Smooth muscle cell (in vitro differentiated cells): ENCODE measurements around the gene C1QTNF5. TPM values are rescaled to one million over a fixed set of nuclear protein-coding genes. Genes with fewer than 3 reads are reported as not detected.
A peak's percentile ranks its signal among the peaks of the same experiment; 100 is the strongest.

Source experiments
- DNase-seq: peaks from one replicate; lab custom pipeline; 2025; ENCODE audit not compliant: unreplicated experiment; lab: John Stamatoyannopoulos, UW
- H2AFZ ChIP-seq: fragments of 200-600 bp; sonication (generic); 2 replicates; pipeline ENCODE4 v1.6.0; 2016; ENCODE audit warnings: antibody characterized with exemption, low read depth, mild to moderate bottlenecking
- H3F3A ChIP-seq: fragments of 200-600 bp; sonication (generic); 2 replicates; pipeline ENCODE4 v1.6.0; 2017; ENCODE audit warnings: antibody characterized with exemption, low read depth
- H3K27ac ChIP-seq: fragments of 200-600 bp; sonication (generic); 2 replicates; pipeline ENCODE4 v1.5.1; 2016; ENCODE audit warnings: low read depth, mild to moderate bottlenecking
- H3K27me3 ChIP-seq: fragments of 200-600 bp; sonication (generic); 2 replicates; pipeline ENCODE4 v1.6.1; 2016; ENCODE audit warnings: low read depth, mild to moderate bottlenecking
- H3K36me3 ChIP-seq: fragments of 200-600 bp; sonication (generic); 2 replicates; pipeline ENCODE4 v1.5.1; 2016; ENCODE audit warnings: low read depth
- H3K4me1 ChIP-seq: fragments of 200-600 bp; sonication (generic); 2 replicates; pipeline ENCODE4 v1.5.1; 2016; ENCODE audit warnings: low read depth
- H3K4me2 ChIP-seq: fragments of 200-600 bp; sonication (generic); 2 replicates; pipeline ENCODE4 v1.6.0; 2016; ENCODE audit warnings: mild to moderate bottlenecking
- H3K4me3 ChIP-seq: fragments of 200-600 bp; sonication (generic); 2 replicates; pipeline ENCODE4 v1.5.1; 2016; ENCODE audit warnings: mild to moderate bottlenecking
- H3K79me2 ChIP-seq: fragments of 200-600 bp; sonication (generic); 2 replicates; pipeline ENCODE4 v1.6.0; 2016; ENCODE audit warnings: low read depth, mild to moderate bottlenecking
- H3K9ac ChIP-seq: fragments of 200-600 bp; sonication (generic); 2 replicates; pipeline ENCODE4 v1.6.0; 2016; ENCODE audit warnings: low read depth
- H3K9me3 ChIP-seq: fragments of 200-600 bp; sonication (generic); replicated peaks from 2 replicates; pipeline ENCODE4 v1.5.1; 2016; ENCODE audit warnings: low read depth
- H4K20me1 ChIP-seq: fragments of 200-600 bp; sonication (generic); 2 replicates; pipeline ENCODE4 v1.6.0; 2016; ENCODE audit warnings: low read depth
- CTCF ChIP-seq: fragments of 200-600 bp; sonication (generic); IDR thresholded peaks from 2 replicates; pipeline ENCODE4 v1.5.1; 2017; ENCODE audit warnings: borderline replicate concordance, mild to moderate bottlenecking, antibody characterized with exemption; ENCODE audit not compliant: insufficient read depth, poor library complexity, severe bottlenecking
- WGBS: methylation state at CpG from one replicate; pipeline ENCODE4 v1.1.7; 2016; ENCODE audit warnings: low lambda C conversion rate; 5-methylcytosine and 5-hydroxymethylcytosine counted together
- polyA plus RNA-seq: library from polyadenylated mRNA; unstranded; fragments of >200 nt; fragmentation: Nextera tagmentation; extraction: Ambion mirVana; gene quantifications from 2 replicates; pipeline ENCODE4 v1.2.1, GENCODE V29; 2016
- total RNA-seq: library from RNA; depleted of rRNA; stranded (reverse); fragments of >200 nt; gene quantifications from 2 replicates; pipeline ENCODE4 v1.2.3, GENCODE V29; 2014

Gene C1QTNF5
- total and polyA plus RNA-seq, 2 experiments from 2014 or later, result 7.0 to 7.2 TPM

- Histone ChIP-seq H3F3A (peaks cover 41% of the 10 kb centered on the region), H3K27ac (no peak overlapping the region), H3K9ac (no peak overlapping the region), H3K4me3 (no peak overlapping the region), H3K36me3 (no peaks in the 10 kb centered on the region), H3K27me3 (no peaks in the 10 kb centered on the region), H2AFZ (no peak overlapping the region), H3K4me1 (peaks cover 41% of the 10 kb centered on the region), H3K9me3 (no peaks in the 10 kb centered on the region), H3K79me2 (no peaks in the 10 kb centered on the region), H3K4me2 (no peak overlapping the region), H4K20me1 (no peaks in the 10 kb centered on the region)
- no peak for DNase-seq
- TF ChIP-seq CTCF, result no peak
- WGBS, result 71% methylated on average over 6 of the region's 6 CpGs
Measured at GRCh38 chr11:119322360-119322739, 18.3 kb downstream of the C1QTNF5 start.

- no peaks in the 10 kb centered on the region for H4K20me1 ChIP-seq
- no peaks in the 10 kb centered on the region for H3K36me3 ChIP-seq
Measured at GRCh38 chr11:119320776-119321524, 19.7 kb downstream of the C1QTNF5 start.

GRCh38 chr11:119320240-119320775, 20.4 kb downstream of the C1QTNF5 start:
- WGBS, result 37% methylated on average over 17 of the region's 17 CpGs
- Histone ChIP-seq H3K4me2 (peak overlapping the region; percentile 98), H2AFZ (peak overlapping the region; percentile 91), H3K9ac (peak overlapping the region; percentile 39), H3F3A (peaks cover 43% of the 10 kb centered on the region), H3K4me3 (peak overlapping the region; percentile 60), H3K36me3 (no peaks in the 10 kb centered on the region), H3K4me1 (peaks cover 58% of the 10 kb centered on the region), H3K27ac (peak overlapping the region; percentile 41), H3K79me2 (no peaks in the 10 kb centered on the region), H3K9me3 (no peaks in the 10 kb centered on the region), H4K20me1 (no peaks in the 10 kb centered on the region), H3K27me3 (no peaks in the 10 kb centered on the region)
- DNase-seq, result no peak
- TF ChIP-seq CTCF, result no peak

More at GRCh38 chr11:119320776-119321524, 19.7 kb downstream of the C1QTNF5 start:
- Histone ChIP-seq H3K4me3 (peak overlapping the region; percentile 60), H3K27ac (peak overlapping the region; percentile 46), H3K4me1 (peaks cover 51% of the 10 kb centered on the region), H3K9me3 (no peaks in the 10 kb centered on the region), H3K9ac (peak overlapping the region; percentile 39), H3K4me2 (peak overlapping the region; percentile 98), H3F3A (peaks cover 43% of the 10 kb centered on the region), H3K79me2 (no peaks in the 10 kb centered on the region), H3K27me3 (no peaks in the 10 kb centered on the region), H2AFZ (peak overlapping the region; percentile 91)
- no peak for DNase-seq
- WGBS, result under 1% methylated on average over 43 of the region's 60 CpGs
- TF ChIP-seq CTCF, result no peak
